Gastroesophageal sphincter (tissue), 3 donors: ENCODE data around the gene RETREG1.
A peak's percentile ranks its signal among the peaks of the same experiment; 100 is the strongest.

ENCODE experiments used
- CTCF ChIP-seq, 4 experiments: fragments of 200-600 bp in 2 of 4; fragments of 450-650 bp in 2 of 4; sonication (generic) in 1 of 4; IDR thresholded peaks; one replicate each; pipeline ENCODE4 v1.5.1; 2017 to 2019; ENCODE audit warnings: antibody characterized with exemption in 4 of 4, mild to moderate bottlenecking in 2 of 4, moderate library complexity in 2 of 4
- POLR2A ChIP-seq, 2 donors: fragments of 450-650 bp; IDR thresholded peaks; one replicate each; pipeline ENCODE4 v1.6.1; 2017; ENCODE audit warnings: antibody characterized with exemption in 2 of 2, mild to moderate bottlenecking in 2 of 2, moderate library complexity in 1 of 2
- POLR2AphosphoS5 ChIP-seq: sonication (generic); formaldehyde crosslinking; IDR thresholded peaks from one replicate; pipeline ENCODE4 v1.6.1; 2017; ENCODE audit warnings: antibody characterized with exemption

- TF ChIP-seq CTCF (IDR thresholded peaks at IDR 0.05) (no peak), POLR2A (IDR thresholded peaks at IDR 0.05) (no peak), POLR2AphosphoS5 (peak; percentile 33)
These were observed 76.4 kb downstream of the RETREG1 start for GRCh38 chr5:16540421-16540820.
